Cardiac muscle cell (in vitro differentiated cells and primary cell): ENCODE results near the gene CCDC47. TPM values are rescaled to one million over a fixed set of nuclear protein-coding genes. Genes with fewer than 3 reads are reported as not detected.
A peak's percentile ranks its signal among the peaks of the same experiment; 100 is the strongest.

Source experiments
- DNase-seq, 2 donors: peaks; one replicate each; pipeline versions ENCODE4 v3.0.0 to v3.0.0-alpha.2; 2010 to 2017; ENCODE audit warnings: low read depth in 1 of 2, low spot score in 1 of 2
- H3K27ac ChIP-seq: fragments of 200-600 bp; sonication (generic); 2 replicates; pipeline ENCODE4 v1.5.1; 2016
- H3K27me3 ChIP-seq: fragments of 200-600 bp; sonication (generic); 2 replicates; pipeline ENCODE4 v1.6.0; 2016; ENCODE audit warnings: control low read depth
- H3K36me3 ChIP-seq: fragments of 200-600 bp; sonication (generic); 2 replicates; pipeline ENCODE4 v1.5.1; 2016; ENCODE audit warnings: control low read depth
- H3K4me1 ChIP-seq: fragments of 200-600 bp; sonication (generic); 2 replicates; pipeline ENCODE4 v1.8.1; 2017; ENCODE audit warnings: low read depth, mild to moderate bottlenecking, mixed run types
- H3K4me3 ChIP-seq: fragments of 200-600 bp; sonication (generic); 2 replicates; pipeline ENCODE4 v1.5.1; 2016; ENCODE audit warnings: mild to moderate bottlenecking
- H3K9me3 ChIP-seq: fragments of 200-600 bp; sonication (generic); 2 replicates; pipeline ENCODE4 v1.5.1; 2017; ENCODE audit warnings: low read depth, mild to moderate bottlenecking, control low read depth
- CTCF ChIP-seq: IDR thresholded peaks from 2 replicates; pipeline ENCODE4 v1.5.1; 2012; ENCODE audit warnings: low read depth, mild to moderate bottlenecking, low read length
- polyA plus RNA-seq: library from polyadenylated mRNA; unstranded; fragments of >200 nt; fragmentation: Nextera tagmentation; extraction: Ambion mirVana; gene quantifications from 2 replicates; pipeline ENCODE4 v1.2.1, GENCODE V29; 2016
- total RNA-seq: library from RNA; depleted of rRNA; stranded (reverse); fragments of >200 nt; gene quantifications from 2 replicates; pipeline ENCODE4 v1.2.3, GENCODE V29; 2016

Gene CCDC47
- 27.6 and 30.0 TPM in 2 replicates for total RNA-seq
- 54.7 and 56.5 TPM in 2 replicates for polyA plus RNA-seq

GRCh38 chr17:63773272-63774140, at the start of gene CCDC47:
TSS of gene CCDC47 (minus strand) at chr17:63773597. CDS start at chr17:63766175, 7,422 bp downstream.
- Histone ChIP-seq H3K27me3 (no peaks in the 10 kb centered on the region), H3K4me3 (peak within 1 kb of the TSS; percentile 93), H3K27ac (peak within 1 kb of the TSS; percentile 95), H3K9me3 (no peaks in the 10 kb centered on the region), H3K4me1 (peaks cover 8% of the 10 kb centered on the region), H3K36me3 (peaks cover 2% of the 10 kb centered on the region)
- peak; percentile 99 to 100 for DNase-seq
- no peak for TF ChIP-seq CTCF

- Histone ChIP-seq H3K27me3 (no peaks in the 10 kb centered on the region), H3K9me3 (no peaks in the 10 kb centered on the region), H3K4me1 (peaks cover 3% of the 10 kb centered on the region), H3K36me3 (peaks cover 58% of the 10 kb centered on the region), H3K4me3 (no peak overlapping the region), H3K27ac (no peak overlapping the region)
- no peak for DNase-seq
- TF ChIP-seq CTCF, result no peak
These were observed 49.1 kb upstream of the CCDC47 start for GRCh38 chr17:63822537-63822936.

GRCh38 chr17:63821804-63822203, 48.4 kb upstream of the CCDC47 start:
- peaks cover 3% of the 10 kb centered on the region for H3K4me1 ChIP-seq
- H3K27ac ChIP-seq, result no peak overlapping the region
- peaks cover 65% of the 10 kb centered on the region for H3K36me3 ChIP-seq
- no peaks in the 10 kb centered on the region for H3K9me3 ChIP-seq
- no peak overlapping the region for H3K4me3 ChIP-seq
- TF ChIP-seq CTCF, result no peak
- no peak for DNase-seq
- no peaks in the 10 kb centered on the region for H3K27me3 ChIP-seq

- TF ChIP-seq CTCF, result no peak
- no peak overlapping the region for H3K27ac ChIP-seq
- H3K9me3 ChIP-seq, result no peaks in the 10 kb centered on the region
- no peak for DNase-seq
- no peaks in the 10 kb centered on the region for H3K27me3 ChIP-seq
- peaks cover 3% of the 10 kb centered on the region for H3K4me1 ChIP-seq
- peaks cover 73% of the 10 kb centered on the region for H3K36me3 ChIP-seq
- H3K4me3 ChIP-seq, result no peak overlapping the region
These were observed 47.7 kb upstream of the CCDC47 start for GRCh38 chr17:63820963-63821561.

- Histone ChIP-seq H3K9me3 (no peaks in the 10 kb centered on the region), H3K4me3 (no peak overlapping the region), H3K27me3 (no peaks in the 10 kb centered on the region), H3K36me3 (peaks cover 84% of the 10 kb centered on the region), H3K4me1 (no peaks in the 10 kb centered on the region), H3K27ac (peak overlapping the region; percentile 23)
- DNase-seq, result no peak
- TF ChIP-seq CTCF, result no peak
These were observed 46.5 kb upstream of the CCDC47 start for GRCh38 chr17:63819585-63820537.
